Right lobe of liver (tissue), 6 donors: Measurements from ENCODE around the gene PHF11. TPM values are rescaled to one million over a fixed set of nuclear protein-coding genes. Genes with fewer than 3 reads are reported as not detected.
"Not testable (repeated sequence)": the region's sequence is repeated elsewhere in the genome, so short reads cannot be mapped to it uniquely, and the experiment has no call there.

Source experiments
- ATAC-seq, 4 donors: fragments of 200-7000 bp; cut with Tn5 transposase; one replicate each; pipeline ENCODE4 v1.9.1; 2020; ENCODE audit warnings: mild to moderate bottlenecking in 4 of 4, moderate library complexity in 4 of 4
- DNase-seq, 3 donors: peaks; one replicate each; pipeline ENCODE4 v3.0.0-alpha.2; 2020
- H3K27ac ChIP-seq, 3 donors: fragments of 200-600 bp; one replicate each; pipeline ENCODE4 v1.8.0; 2022
- H3K27me3 ChIP-seq, 2 donors: fragments of 200-600 bp; one replicate each; pipeline ENCODE4 v1.8.0; 2022
- H3K36me3 ChIP-seq, 4 donors: fragments of 200-600 bp; sonication (generic) in 1 of 4; one replicate each; pipeline versions ENCODE4 v1.5.1 to v1.8.0; 2017 to 2022; ENCODE audit warnings: control low read depth in 1 of 4
- H3K4me1 ChIP-seq, 4 donors: fragments of 200-600 bp; sonication (generic) in 1 of 4; one replicate each; pipeline versions ENCODE4 v1.5.1 to v1.8.0; 2017 to 2022; ENCODE audit warnings: control low read depth in 1 of 4
- H3K4me3 ChIP-seq, 3 donors: fragments of 200-600 bp; one replicate each; pipeline ENCODE4 v1.8.0; 2022
- H3K9me3 ChIP-seq, 4 donors: fragments of 200-600 bp; sonication (generic) in 1 of 4; one replicate each; pipeline versions ENCODE4 v1.5.1 to v1.8.0; 2017 to 2022; ENCODE audit warnings: control low read depth in 1 of 4
- POLR2A ChIP-seq: fragments of 450-650 bp; IDR thresholded peaks from one replicate; pipeline ENCODE4 v1.6.1; 2017; ENCODE audit warnings: antibody characterized with exemption, mild to moderate bottlenecking
- WGBS: methylation state at CpG from one replicate; pipeline ENCODE4 v1.1.6; 2018; ENCODE audit warnings: low coverage, low lambda C conversion rate; ENCODE audit not compliant: insufficient coverage; ENCODE audit errors: missing lambda C conversion rate; 5-methylcytosine and 5-hydroxymethylcytosine counted together
- intact Hi-C, 2 donors: fragments of 100-400 bp; cut with DNase I; formaldehyde crosslinking; loops; one replicate each; pipeline versions ENCODE4 v1.11.2 to v1.14.1; 2022
- total RNA-seq, 6 experiments: library from RNA; depleted of rRNA in 2 of 6; stranded (reverse); fragments of >200 nt in 2 of 6; fragmentation: NEBNext Ultra II Directional in 3 of 6; extraction: Animal tissue kit (Norgen Biotek cat#: 25700) in 3 of 6; gene quantifications; one replicate each; pipeline versions ENCODE4 v1.1.0 to v1.2.4, GENCODE V29; 2016 to 2023
- TF ChIP-seq, protein P1 (sequence below), 4 donors: fragments of 200-600 bp in 3 of 4; fragments of 450-650 bp in 1 of 4; IDR thresholded peaks; one replicate each; pipeline versions ENCODE4 v1.5.1 to v1.8.0; 2016 to 2022; ENCODE audit warnings: antibody characterized with exemption in 4 of 4, mild to moderate bottlenecking in 2 of 4
- donor health status: DM: no; HTN: yes; CAD: no.
- donor health status: DM: no; HTN: no; CAD: no.
- donor health status: DM: no; HTN: no; CAD: no.
- donor health status: DM: no; HTN: yes; CAD: no.
- donor health status: DM: no; HTN: yes; CAD: no.

Gene PHF11
- total RNA-seq, 6 experiments from 2014 or later: 10.8 to 21.4 (median 17.2) TPM

DNA sequence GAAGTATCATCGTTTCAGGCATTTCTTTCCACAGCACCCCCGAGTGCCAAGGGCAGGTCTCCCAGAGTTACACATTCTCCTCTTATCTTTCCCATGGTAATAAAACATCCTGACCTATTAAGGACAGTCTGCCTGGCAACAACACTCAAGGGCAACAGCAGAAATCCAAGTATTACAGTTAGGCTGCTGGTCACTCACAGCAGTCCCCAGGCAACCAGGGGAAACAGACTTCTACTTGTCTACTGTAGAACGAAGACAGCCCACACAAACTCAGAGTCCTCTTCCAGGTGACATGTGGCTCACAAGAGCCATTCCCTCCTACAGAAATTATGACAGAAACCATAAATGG lies 65.3 kb downstream of the PHF11 start:
- TF ChIP-seq, protein P1, sequence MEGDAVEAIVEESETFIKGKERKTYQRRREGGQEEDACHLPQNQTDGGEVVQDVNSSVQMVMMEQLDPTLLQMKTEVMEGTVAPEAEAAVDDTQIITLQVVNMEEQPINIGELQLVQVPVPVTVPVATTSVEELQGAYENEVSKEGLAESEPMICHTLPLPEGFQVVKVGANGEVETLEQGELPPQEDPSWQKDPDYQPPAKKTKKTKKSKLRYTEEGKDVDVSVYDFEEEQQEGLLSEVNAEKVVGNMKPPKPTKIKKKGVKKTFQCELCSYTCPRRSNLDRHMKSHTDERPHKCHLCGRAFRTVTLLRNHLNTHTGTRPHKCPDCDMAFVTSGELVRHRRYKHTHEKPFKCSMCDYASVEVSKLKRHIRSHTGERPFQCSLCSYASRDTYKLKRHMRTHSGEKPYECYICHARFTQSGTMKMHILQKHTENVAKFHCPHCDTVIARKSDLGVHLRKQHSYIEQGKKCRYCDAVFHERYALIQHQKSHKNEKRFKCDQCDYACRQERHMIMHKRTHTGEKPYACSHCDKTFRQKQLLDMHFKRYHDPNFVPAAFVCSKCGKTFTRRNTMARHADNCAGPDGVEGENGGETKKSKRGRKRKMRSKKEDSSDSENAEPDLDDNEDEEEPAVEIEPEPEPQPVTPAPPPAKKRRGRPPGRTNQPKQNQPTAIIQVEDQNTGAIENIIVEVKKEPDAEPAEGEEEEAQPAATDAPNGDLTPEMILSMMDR (IDR thresholded peaks at IDR 0.05): no peak
- no peak for TF ChIP-seq POLR2A
- WGBS: 25% methylated on average over 3 of the region's 3 CpGs
- intact Hi-C loops: no loop called here
- peaks cover 0 to 16% (median 4%) of the 10 kb centered on the region in 4 donors for H3K4me1 ChIP-seq
- peaks cover 0 to 6% (median 0%) of the 10 kb centered on the region in 4 donors for H3K36me3 ChIP-seq
- H3K9me3 ChIP-seq: no peaks in the 10 kb centered on the region
- no peak overlapping the region for H3K4me3 ChIP-seq
- DNase-seq (no peak), ATAC-seq (peak; percentile 41 to 70 (median 57))
- no peaks in the 10 kb centered on the region for H3K27me3 ChIP-seq
- no peak overlapping the region for H3K27ac ChIP-seq

DNA sequence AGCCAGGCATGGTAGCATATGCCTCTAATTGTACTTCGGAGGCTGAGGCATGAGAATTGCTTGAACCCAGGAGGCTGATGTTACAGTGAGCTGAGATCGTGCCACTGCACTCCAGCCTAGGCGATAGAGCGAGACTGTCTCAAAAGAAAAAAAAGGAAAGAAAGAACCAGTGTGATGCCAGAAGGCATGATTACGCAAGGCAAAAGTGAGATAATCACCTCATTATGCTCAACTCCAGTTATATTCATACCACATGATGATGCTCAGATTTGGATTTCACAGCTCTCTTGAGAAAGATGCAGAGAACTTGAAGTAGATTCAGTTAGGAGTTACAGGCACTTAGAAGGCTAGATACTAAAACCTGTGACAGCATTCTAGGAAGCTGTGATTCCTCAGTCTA lies 67.8 kb downstream of the PHF11 start:
- H3K36me3 ChIP-seq: peaks cover 0 to 8% (median 3%) of the 10 kb centered on the region in 4 donors
- H3K27me3 ChIP-seq: no peaks in the 10 kb centered on the region
- H3K4me1 ChIP-seq: peaks cover 0 to 16% (median 4%) of the 10 kb centered on the region in 4 donors
- H3K9me3 ChIP-seq: no peaks in the 10 kb centered on the region
- no peak overlapping the region for H3K4me3 ChIP-seq
- ATAC-seq (no peak), DNase-seq (no peak)
- intact Hi-C loops: no loop called here
- TF ChIP-seq, protein P1 (IDR thresholded peaks at IDR 0.05): no peak
- TF ChIP-seq POLR2A: no peak
- 73% methylated on average over 5 of the region's 5 CpGs for WGBS
- no peak overlapping the region for H3K27ac ChIP-seq

DNA sequence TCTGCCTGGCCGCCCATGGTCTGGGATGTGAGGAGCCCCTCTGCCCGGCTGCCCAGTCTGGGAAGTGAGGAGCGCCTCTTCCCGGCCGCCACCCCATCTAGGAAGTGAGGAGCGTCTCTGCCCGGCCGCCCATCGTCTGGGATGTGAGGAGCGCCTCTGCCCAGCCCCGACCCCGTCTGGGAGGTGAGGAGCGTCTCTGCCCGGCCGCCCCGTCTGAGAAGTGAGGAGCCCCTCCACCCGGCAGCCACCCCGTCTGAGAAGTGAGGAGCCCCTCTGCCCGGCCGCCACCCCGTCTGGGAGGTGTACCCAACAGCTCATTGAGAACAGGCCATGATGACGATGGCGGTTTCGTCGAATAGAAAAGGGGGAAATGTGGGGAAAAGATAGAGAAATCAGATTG lies 69.7 kb downstream of the PHF11 start:
- ATAC-seq, intact Hi-C loops, H3K27ac ChIP-seq, H3K27me3 ChIP-seq, H3K36me3 ChIP-seq, H3K4me3 ChIP-seq, DNase-seq, H3K4me1 ChIP-seq, H3K9me3 ChIP-seq: not testable (repeated sequence)
- no CpG with 5 or more reads among the region's 25 CpGs for WGBS

DNA sequence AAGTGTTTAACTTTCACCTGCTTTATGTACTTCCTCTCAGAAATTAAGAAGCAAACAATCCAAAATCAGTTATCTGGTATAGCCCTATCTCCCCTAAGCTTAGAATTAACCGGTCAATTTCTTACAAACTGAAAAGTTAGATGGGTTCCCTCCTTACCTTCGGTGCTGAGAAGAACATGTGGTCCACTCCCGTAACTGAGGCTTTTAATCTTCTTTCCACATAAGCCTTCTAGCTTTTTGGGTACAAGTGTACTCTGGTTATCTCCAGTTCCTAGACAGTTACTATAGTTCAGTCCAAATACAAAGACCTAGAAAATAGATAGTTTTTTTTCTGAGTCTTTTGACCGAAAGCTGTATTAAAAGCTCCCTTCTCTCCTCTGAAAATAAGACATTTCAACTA lies 70.7 kb downstream of the PHF11 start:
- Histone ChIP-seq H3K27me3 (no peaks in the 10 kb centered on the region), H3K9me3 (no peaks in the 10 kb centered on the region), H3K4me3 (no peak overlapping the region), H3K27ac (no peak overlapping the region), H3K4me1 (peaks cover 0 to under 1% (median 0%) of the 10 kb centered on the region in 4 donors), H3K36me3 (peaks cover 0 to 8% (median 0%) of the 10 kb centered on the region in 4 donors)
- 97% methylated on average over 4 of the region's 4 CpGs for WGBS
- intact Hi-C loops: no loop called here
- TF ChIP-seq, protein P1 (IDR thresholded peaks at IDR 0.05): no peak
- TF ChIP-seq POLR2A: no peak
- ATAC-seq: no peak
- no peak for DNase-seq

DNA sequence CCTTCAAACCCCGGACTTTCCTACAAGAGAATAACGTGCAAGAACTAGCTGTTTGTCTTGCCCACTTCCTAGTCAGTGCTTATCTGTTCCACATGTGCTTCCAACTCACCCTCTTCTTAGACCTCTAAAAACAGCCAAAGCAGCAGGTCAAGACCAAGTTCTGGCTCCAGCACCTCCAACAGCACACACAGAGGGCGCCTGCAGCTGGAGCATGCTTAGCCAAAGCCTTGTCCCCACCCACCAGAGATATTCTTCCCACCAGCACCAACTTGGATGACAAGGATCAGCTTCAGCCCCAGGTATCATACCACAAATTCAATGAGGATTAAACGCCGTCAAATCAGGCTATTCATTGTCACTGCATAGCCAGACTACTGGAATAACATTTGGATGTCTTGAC lies 71.7 kb downstream of the PHF11 start:
- no peak overlapping the region for H3K27ac ChIP-seq
- intact Hi-C loops: no loop called here
- TF ChIP-seq, protein P1 (IDR thresholded peaks at IDR 0.05): no peak
- TF ChIP-seq POLR2A: no peak
- H3K27me3 ChIP-seq: no peaks in the 10 kb centered on the region
- H3K4me3 ChIP-seq: no peak overlapping the region
- 94% methylated on average over 5 of the region's 5 CpGs for WGBS
- DNase-seq: no peak
- H3K4me1 ChIP-seq: no peaks in the 10 kb centered on the region
- H3K36me3 ChIP-seq: peaks cover 0 to 8% (median 0%) of the 10 kb centered on the region in 4 donors
- H3K9me3 ChIP-seq: no peaks in the 10 kb centered on the region
- no peak for ATAC-seq
